Forelimb muscle (tissue), 1 donor: ENCODE results near the gene DTNBP1. TPM values are rescaled to one million over a fixed set of nuclear protein-coding genes. Genes with fewer than 3 reads are reported as not detected.

Source experiments
- DNase-seq: peaks from one replicate; pipeline ENCODE4 v3.0.0-alpha.2; 2013; ENCODE audit warnings: low read depth
- polyA plus RNA-seq: library from polyadenylated mRNA; unstranded; fragments of 120-200 nt; gene quantifications from one replicate; pipeline ENCODE4 v1.2.1, GENCODE V29; 2013; ENCODE audit not compliant: insufficient read length

The DTNBP1 gene
- 18.3 TPM for polyA plus RNA-seq

GRCh38 chr6:15662326-15663129 lies at the start of gene DTNBP1:
DTNBP1 (minus strand) TSS chr6:15663028; CDS start chr6:15662869, 159 bp downstream.
- peak; percentile 53 for DNase-seq

- DNase-seq = no peak
These were observed 46.9 kb upstream of the DTNBP1 start for GRCh38 chr6:15709651-15710269.

- no peak for DNase-seq
These were observed 45.4 kb upstream of the DTNBP1 start for GRCh38 chr6:15708231-15708630.

- DNase-seq = no peak
These were observed 43.2 kb upstream of the DTNBP1 start for GRCh38 chr6:15705981-15706380.

- no peak for DNase-seq
These were observed 35.6 kb upstream of the DTNBP1 start for GRCh38 chr6:15698471-15698870.

- no peak for DNase-seq
These were observed 35.1 kb upstream of the DTNBP1 start for GRCh38 chr6:15697895-15698294.

- peak; percentile 83 for DNase-seq
These were observed 28.5 kb upstream of the DTNBP1 start for GRCh38 chr6:15691250-15691869.

- DNase-seq = no peak
These were observed 27.7 kb upstream of the DTNBP1 start for GRCh38 chr6:15690510-15690909.

GRCh38 chr6:15689586-15690482 lies 27.0 kb upstream of the DTNBP1 start:
- no peak for DNase-seq

- no peak for DNase-seq
These were observed 22.8 kb upstream of the DTNBP1 start for GRCh38 chr6:15685619-15686018.

GRCh38 chr6:15682965-15683822 lies 20.4 kb upstream of the DTNBP1 start:
- no peak for DNase-seq

- no peak for DNase-seq
These were observed 19.1 kb upstream of the DTNBP1 start for GRCh38 chr6:15681946-15682345.

GRCh38 chr6:15678514-15678913 lies 15.7 kb upstream of the DTNBP1 start:
- DNase-seq = no peak

GRCh38 chr6:15677822-15678221 lies 15.0 kb upstream of the DTNBP1 start:
- DNase-seq = no peak

- DNase-seq = no peak
These were observed 12.8 kb upstream of the DTNBP1 start for GRCh38 chr6:15675536-15676220.

GRCh38 chr6:15674690-15675386 lies 12.0 kb upstream of the DTNBP1 start:
- DNase-seq = no peak

- no peak for DNase-seq
These were observed 10.8 kb upstream of the DTNBP1 start for GRCh38 chr6:15673666-15674065.

- DNase-seq = no peak
These were observed 10.0 kb upstream of the DTNBP1 start for GRCh38 chr6:15672818-15673217.

GRCh38 chr6:15672291-15672690 lies 9.5 kb upstream of the DTNBP1 start:
- no peak for DNase-seq

- no peak for DNase-seq
These were observed 6.1 kb upstream of the DTNBP1 start for GRCh38 chr6:15668918-15669317.
